Fibroblast of mammary gland (primary cell): ENCODE measurements around the gene ETV6.
A peak's percentile ranks its signal among the peaks of the same experiment; 100 is the strongest.

Experiments used
- DNase-seq: peaks from one replicate; pipeline ENCODE4 v3.0.0-alpha.2; 2010; ENCODE audit warnings: low read depth
- H3K4me3 ChIP-seq: 2 replicates; pipeline ENCODE4 v1.5.1; 2011; ENCODE audit warnings: low read depth, mild to moderate bottlenecking, low read length, moderate library complexity; ENCODE audit not compliant: control insufficient read depth
- TF ChIP-seq, protein P1 (sequence below): conservative IDR thresholded peaks from 2 replicates; pipeline ENCODE4 v1.5.1; 2011; ENCODE audit warnings: low read depth, low read length, inconsistent platforms; ENCODE audit not compliant: control insufficient read depth, insufficient read depth

The ETV6 gene

DNA sequence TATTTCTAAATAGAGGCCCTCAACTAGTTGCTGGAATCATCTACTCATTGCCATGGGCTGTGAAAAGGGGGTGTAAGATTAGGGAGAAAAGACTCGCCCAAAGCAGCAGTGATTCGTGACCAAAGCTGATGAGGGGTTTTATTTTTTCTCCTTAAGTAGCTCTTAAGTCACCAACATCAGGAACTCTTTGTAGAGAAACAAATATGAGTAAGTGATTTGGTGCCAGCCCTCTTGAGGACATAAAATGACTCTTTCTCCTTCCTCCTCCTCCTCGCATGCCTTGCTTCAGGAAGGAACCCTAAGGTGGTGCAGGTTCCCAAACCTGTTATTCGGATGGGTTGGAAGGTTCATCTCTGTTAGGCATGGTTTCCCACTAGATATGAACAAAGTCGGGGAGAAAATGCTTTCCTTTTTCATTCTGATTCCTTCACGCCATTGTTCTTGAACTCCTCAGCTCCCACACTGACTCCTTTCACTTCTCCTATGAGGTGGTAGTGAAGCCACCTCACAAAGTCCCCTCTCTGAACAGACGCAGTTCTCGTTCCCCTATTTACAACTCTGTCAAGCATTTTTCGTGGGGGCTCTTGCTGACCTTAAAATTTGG, 113.4 kb downstream of the ETV6 start:
- no peak overlapping the region for H3K4me3 ChIP-seq
- DNase-seq: no peak
- TF ChIP-seq, protein P1, sequence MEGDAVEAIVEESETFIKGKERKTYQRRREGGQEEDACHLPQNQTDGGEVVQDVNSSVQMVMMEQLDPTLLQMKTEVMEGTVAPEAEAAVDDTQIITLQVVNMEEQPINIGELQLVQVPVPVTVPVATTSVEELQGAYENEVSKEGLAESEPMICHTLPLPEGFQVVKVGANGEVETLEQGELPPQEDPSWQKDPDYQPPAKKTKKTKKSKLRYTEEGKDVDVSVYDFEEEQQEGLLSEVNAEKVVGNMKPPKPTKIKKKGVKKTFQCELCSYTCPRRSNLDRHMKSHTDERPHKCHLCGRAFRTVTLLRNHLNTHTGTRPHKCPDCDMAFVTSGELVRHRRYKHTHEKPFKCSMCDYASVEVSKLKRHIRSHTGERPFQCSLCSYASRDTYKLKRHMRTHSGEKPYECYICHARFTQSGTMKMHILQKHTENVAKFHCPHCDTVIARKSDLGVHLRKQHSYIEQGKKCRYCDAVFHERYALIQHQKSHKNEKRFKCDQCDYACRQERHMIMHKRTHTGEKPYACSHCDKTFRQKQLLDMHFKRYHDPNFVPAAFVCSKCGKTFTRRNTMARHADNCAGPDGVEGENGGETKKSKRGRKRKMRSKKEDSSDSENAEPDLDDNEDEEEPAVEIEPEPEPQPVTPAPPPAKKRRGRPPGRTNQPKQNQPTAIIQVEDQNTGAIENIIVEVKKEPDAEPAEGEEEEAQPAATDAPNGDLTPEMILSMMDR: no peak

DNA sequence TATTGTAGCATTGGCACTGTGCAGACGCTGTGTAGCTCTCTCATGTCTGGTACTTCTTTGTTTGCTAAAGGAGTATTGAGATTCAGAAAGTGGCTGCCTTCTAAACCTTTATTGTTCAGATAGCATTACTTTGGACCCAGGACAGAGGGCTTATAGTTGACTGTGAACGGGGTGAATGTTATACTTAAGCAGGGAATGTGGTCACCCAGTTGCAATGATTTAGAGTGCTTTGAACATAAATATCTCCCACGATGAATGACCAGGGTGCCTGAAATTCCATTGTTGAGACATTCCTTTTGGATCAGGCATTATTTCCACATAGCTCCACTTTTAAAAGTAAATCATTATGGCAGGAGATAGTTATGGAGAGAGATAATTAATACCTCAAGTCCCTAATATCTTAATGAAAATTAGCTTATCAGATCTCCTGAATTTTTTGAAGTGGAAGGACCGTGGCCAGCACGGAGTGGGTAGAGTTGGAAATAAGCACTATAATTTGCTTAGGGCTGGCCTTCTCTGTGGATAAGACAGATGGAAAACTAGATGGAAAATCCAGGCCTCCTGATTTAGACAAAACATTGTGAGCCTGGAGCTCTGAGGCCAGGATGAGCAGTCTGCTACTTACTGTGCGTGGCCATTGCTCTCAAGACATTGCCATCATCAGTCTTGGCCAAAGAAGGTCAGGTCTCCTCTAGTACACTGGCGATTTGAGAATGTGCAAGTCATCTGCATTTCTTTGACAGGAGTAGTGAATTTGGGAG, 114.5 kb downstream of the ETV6 start:
- H3K4me3 ChIP-seq: no peak overlapping the region
- TF ChIP-seq, protein P1: no peak
- DNase-seq: peak; percentile 55

DNA sequence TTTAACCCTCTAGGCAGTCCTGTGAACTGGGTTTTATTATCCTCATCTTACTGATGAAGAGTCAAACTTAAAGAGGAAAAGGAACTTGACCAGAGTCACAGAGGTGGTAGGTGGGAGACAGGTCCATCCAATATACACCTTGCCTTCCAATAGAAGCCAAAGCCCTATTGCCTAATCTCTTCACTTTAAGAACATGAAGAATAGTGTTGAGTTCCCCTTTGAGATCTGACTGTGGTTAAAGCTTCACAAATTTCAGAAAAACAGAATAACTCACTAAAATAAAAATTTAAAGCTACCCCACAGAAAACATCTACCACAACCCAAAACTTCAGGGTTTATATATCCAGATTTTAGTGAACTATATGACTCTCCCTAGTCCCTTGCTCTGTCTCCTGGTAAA, 115.4 kb downstream of the ETV6 start:
- H3K4me3 ChIP-seq: no peak overlapping the region
- no peak for DNase-seq
- TF ChIP-seq, protein P1: no peak

DNA sequence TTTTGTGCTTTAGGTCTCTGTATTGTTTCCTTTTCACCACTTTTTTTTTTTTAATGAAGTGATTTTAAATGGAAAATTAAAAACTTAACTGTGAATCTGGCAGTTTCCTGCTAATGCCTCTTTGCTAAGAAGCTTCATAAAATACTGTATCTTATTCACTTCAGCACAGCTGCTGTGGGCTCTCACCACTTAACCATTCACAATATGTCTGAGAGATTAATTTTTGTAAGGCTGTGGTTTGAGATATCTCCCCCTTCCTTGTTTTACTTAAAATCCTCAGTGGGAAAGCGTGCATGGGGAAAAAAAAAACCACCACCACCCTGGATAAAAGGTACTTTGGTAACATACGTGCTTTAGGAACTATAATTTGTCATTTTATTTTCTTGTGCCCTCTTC, 115.9 kb downstream of the ETV6 start:
- no peak for DNase-seq
- H3K4me3 ChIP-seq: no peak overlapping the region
- TF ChIP-seq, protein P1: no peak

DNA sequence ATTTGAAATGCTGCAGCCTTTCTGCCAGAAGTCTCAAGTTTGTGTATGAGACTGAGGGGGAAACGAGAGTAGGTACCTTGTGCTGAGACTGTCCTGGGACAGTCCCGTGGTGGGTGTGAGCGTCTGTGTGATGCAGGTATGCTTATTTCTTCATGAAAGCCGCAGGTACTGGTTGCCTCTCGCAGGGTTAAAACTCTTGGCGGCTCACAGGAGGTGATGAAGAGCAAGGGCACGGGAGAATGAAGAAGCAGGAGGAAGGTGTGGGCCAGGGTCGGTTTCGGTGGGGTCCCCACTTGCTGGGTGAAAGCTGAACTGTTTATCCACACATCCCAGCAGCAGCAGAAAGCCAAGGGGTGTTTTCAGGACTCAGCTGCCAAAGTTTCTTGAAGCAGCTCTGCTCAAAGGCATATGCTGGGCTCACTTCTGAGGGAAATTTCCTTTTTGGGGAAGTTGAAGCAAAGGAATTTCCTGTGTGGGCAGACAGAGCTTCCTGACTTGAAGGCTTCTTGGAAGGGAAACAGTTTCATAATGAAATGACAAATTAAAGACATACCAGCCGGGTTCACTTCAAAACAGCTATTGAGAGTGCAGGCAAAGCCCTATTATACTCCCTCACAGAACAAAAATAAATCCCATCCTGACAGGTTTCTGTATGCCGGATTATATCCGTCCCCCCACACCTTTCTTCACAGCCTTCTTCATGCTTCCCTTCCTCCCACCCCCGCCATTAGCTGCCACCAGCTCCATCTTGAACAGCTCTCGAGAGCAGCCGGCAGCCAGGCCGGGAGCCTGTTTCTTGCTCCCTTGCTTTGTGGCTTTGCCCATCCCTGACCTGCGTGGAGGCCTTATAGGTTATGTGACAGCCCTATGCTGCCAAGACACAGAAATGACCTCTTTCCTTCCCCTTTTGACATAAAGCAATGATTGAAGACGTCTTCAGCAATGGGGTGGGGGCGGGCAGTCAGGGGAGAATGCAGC, 116.6 kb downstream of the ETV6 start:
- TF ChIP-seq, protein P1: no peak
- no peak overlapping the region for H3K4me3 ChIP-seq
- peak; percentile 68 for DNase-seq

DNA sequence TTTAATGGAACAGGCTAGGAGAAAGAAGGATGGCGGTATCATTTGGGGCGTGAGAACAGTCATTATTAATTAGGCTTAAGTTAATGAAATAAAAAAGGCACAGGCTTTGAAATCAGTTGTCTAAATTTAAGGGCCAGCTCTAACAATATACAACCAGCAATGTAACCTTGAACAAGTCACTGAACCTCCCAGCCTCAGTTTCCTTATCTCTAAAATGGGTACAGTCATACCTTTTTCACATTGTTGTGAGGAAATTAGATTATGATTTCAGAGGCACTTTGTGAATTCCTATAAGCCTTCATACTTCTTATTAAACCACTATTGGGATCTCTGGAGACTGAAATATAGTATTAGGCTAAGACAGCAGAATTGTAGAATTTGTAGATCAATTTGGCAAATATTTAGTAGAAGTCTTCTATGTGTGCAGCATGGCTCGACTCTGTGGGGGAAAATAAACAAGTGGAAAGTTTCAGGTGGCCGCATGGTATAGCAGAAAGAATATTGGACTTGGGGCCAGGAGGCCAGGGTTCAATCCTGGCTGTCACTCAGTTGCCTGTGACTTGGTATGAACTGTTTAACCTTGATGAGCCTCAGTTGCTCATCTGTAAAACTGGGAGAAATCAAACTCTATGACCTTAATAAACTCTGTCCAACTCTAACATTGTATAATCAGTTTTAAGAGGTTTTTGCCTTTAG, 117.7 kb downstream of the ETV6 start:
- H3K4me3 ChIP-seq: no peak overlapping the region
- TF ChIP-seq, protein P1: no peak
- no peak for DNase-seq
